Parathyroid adenoma (tissue), 2 donors: ENCODE measurements around the gene ARMC5.
A peak's percentile ranks its signal among the peaks of the same experiment; 100 is the strongest.

ENCODE experiments used
- H2AFZ ChIP-seq: fragments of 300-600 bp; sonication (generic); one replicate; pipeline ENCODE4 v1.7.0; 2017; ENCODE audit warnings: antibody characterized with exemption, mild to moderate bottlenecking
- H3K27ac ChIP-seq: fragments of 300-600 bp; sonication (generic); one replicate; pipeline ENCODE4 v1.7.0; 2017
- H3K27me3 ChIP-seq: fragments of 300-600 bp; sonication (generic); one replicate; pipeline ENCODE4 v1.7.0; 2017; ENCODE audit warnings: low read length; ENCODE audit not compliant: control insufficient read depth, insufficient read depth
- H3K36me3 ChIP-seq: fragments of 300-600 bp; sonication (generic); one replicate; pipeline ENCODE4 v1.7.0; 2017; ENCODE audit warnings: low read length; ENCODE audit not compliant: control insufficient read depth, insufficient read depth
- H3K4me1 ChIP-seq: fragments of 300-600 bp; sonication (generic); one replicate; pipeline ENCODE4 v1.7.0; 2017; ENCODE audit warnings: control low read depth
- H3K4me2 ChIP-seq: fragments of 300-600 bp; sonication (generic); one replicate; pipeline ENCODE4 v1.7.0; 2017; ENCODE audit warnings: low read length
- H3K4me3 ChIP-seq: fragments of 300-600 bp; sonication (generic); one replicate; pipeline ENCODE4 v1.7.0; 2017; ENCODE audit warnings: low read depth, low read length
- H3K79me2 ChIP-seq: fragments of 300-600 bp; sonication (generic); one replicate; pipeline ENCODE4 v1.7.0; 2017; ENCODE audit warnings: control low read depth
- H3K9ac ChIP-seq: fragments of 300-600 bp; sonication (generic); one replicate; pipeline ENCODE4 v1.7.0; 2017; ENCODE audit warnings: mild to moderate bottlenecking
- H3K9me3 ChIP-seq: fragments of 300-600 bp; sonication (generic); one replicate; pipeline ENCODE4 v1.7.0; 2017; ENCODE audit warnings: low read length; ENCODE audit not compliant: control insufficient read depth
- CTCF ChIP-seq: fragments of 300-600 bp; sonication (generic); IDR thresholded peaks from one replicate; pipeline ENCODE4 v1.7.0; 2017; ENCODE audit warnings: antibody characterized with exemption, mild to moderate bottlenecking
- donor health status: primary hyperparathyroidism.

The ARMC5 gene

GRCh38 chr16:31458844-31459686 is at the start of gene ARMC5:
Gene ARMC5 (plus strand): TSS chr16:31459501. CDS start chr16:31459525, 24 bp downstream.
- Histone ChIP-seq H3K4me3 (peak within 1 kb of the TSS; percentile 88), H3K9me3 (no peaks in the 10 kb centered on the region), H3K27ac (peak within 1 kb of the TSS; percentile 98), H3K36me3 (no peaks in the 10 kb centered on the region), H3K4me2 (peak within 1 kb of the TSS; percentile 89), H2AFZ (peak within 1 kb of the TSS; percentile 90), H3K4me1 (peaks cover 17% of the 10 kb centered on the region), H3K79me2 (peaks cover 17% of the 10 kb centered on the region), H3K9ac (peak within 1 kb of the TSS; percentile 46), H3K27me3 (no peaks in the 10 kb centered on the region)
- TF ChIP-seq CTCF, result peak; percentile 71

GRCh38 chr16:31410082-31410481 is 49.2 kb upstream of the ARMC5 start:
- H3K4me2 ChIP-seq, result no peak overlapping the region
- no peak overlapping the region for H3K4me3 ChIP-seq
- H3K4me1 ChIP-seq, result no peaks in the 10 kb centered on the region
- no peak overlapping the region for H3K27ac ChIP-seq
- no peak overlapping the region for H3K9ac ChIP-seq
- H3K9me3 ChIP-seq, result no peaks in the 10 kb centered on the region
- H3K27me3 ChIP-seq, result no peaks in the 10 kb centered on the region
- no peak overlapping the region for H2AFZ ChIP-seq
- no peaks in the 10 kb centered on the region for H3K36me3 ChIP-seq
- TF ChIP-seq CTCF, result no peak
- H3K79me2 ChIP-seq, result no peaks in the 10 kb centered on the region

GRCh38 chr16:31411024-31411844 is 48.1 kb upstream of the ARMC5 start:
- H2AFZ ChIP-seq, result no peak overlapping the region
- TF ChIP-seq CTCF, result no peak
- H3K9me3 ChIP-seq, result no peaks in the 10 kb centered on the region

GRCh38 chr16:31412750-31413149 is 46.6 kb upstream of the ARMC5 start:
- H3K79me2 ChIP-seq, result no peaks in the 10 kb centered on the region
- H3K4me1 ChIP-seq, result no peaks in the 10 kb centered on the region
- no peaks in the 10 kb centered on the region for H3K27me3 ChIP-seq
- no peak for TF ChIP-seq CTCF
- no peak overlapping the region for H2AFZ ChIP-seq
- no peak overlapping the region for H3K9ac ChIP-seq
- no peaks in the 10 kb centered on the region for H3K36me3 ChIP-seq
- H3K4me3 ChIP-seq, result no peak overlapping the region
- no peak overlapping the region for H3K4me2 ChIP-seq
- no peak overlapping the region for H3K27ac ChIP-seq
- no peaks in the 10 kb centered on the region for H3K9me3 ChIP-seq

More at GRCh38 chr16:31411024-31411844, 48.1 kb upstream of the ARMC5 start:
- no peak overlapping the region for H3K27ac ChIP-seq
- H3K4me1 ChIP-seq, result no peaks in the 10 kb centered on the region
- H3K79me2 ChIP-seq, result no peaks in the 10 kb centered on the region
- no peaks in the 10 kb centered on the region for H3K36me3 ChIP-seq
- no peak overlapping the region for H3K9ac ChIP-seq
- H3K4me2 ChIP-seq, result no peak overlapping the region
- no peak overlapping the region for H3K4me3 ChIP-seq
- H3K27me3 ChIP-seq, result no peaks in the 10 kb centered on the region
